ENCODE results near the gene UBIAD1.

UBIAD1 gene

GRCh38 chr1:11314959-11315358, 42.0 kb downstream of the UBIAD1 start:
- no peak for DNase-seq

- DNase-seq = no peak
These were observed 43.7 kb downstream of the UBIAD1 start for GRCh38 chr1:11316701-11317100.

- no peak for DNase-seq
These were observed 46.0 kb downstream of the UBIAD1 start for GRCh38 chr1:11318982-11319381.

GRCh38 chr1:11320153-11320936, 47.3 kb downstream of the UBIAD1 start:
- no peak for DNase-seq

GRCh38 chr1:11321656-11322491, 48.9 kb downstream of the UBIAD1 start:
- DNase-seq = no peak

GRCh38 chr1:11324567-11325165, 51.7 kb downstream of the UBIAD1 start:
- DNase-seq = no peak

- DNase-seq = no peak
These were observed 53.1 kb downstream of the UBIAD1 start for GRCh38 chr1:11326070-11326469.

- no peak for DNase-seq
These were observed 55.4 kb downstream of the UBIAD1 start for GRCh38 chr1:11328444-11328843.

- no peak for DNase-seq
These were observed 57.4 kb downstream of the UBIAD1 start for GRCh38 chr1:11330411-11330810.

- no peak for DNase-seq
These were observed 58.3 kb downstream of the UBIAD1 start for GRCh38 chr1:11331036-11331944.

GRCh38 chr1:11331945-11332546, 59.0 kb downstream of the UBIAD1 start:
- DNase-seq = no peak

- no peak for DNase-seq
These were observed 60.6 kb downstream of the UBIAD1 start for GRCh38 chr1:11333631-11334030.

- no peak for DNase-seq
These were observed 61.3 kb downstream of the UBIAD1 start for GRCh38 chr1:11334261-11334804.

- DNase-seq = no peak
These were observed 61.8 kb downstream of the UBIAD1 start for GRCh38 chr1:11334821-11335220.

- DNase-seq = no peak
These were observed 62.5 kb downstream of the UBIAD1 start for GRCh38 chr1:11335417-11336056.

- peak; percentile 20 for DNase-seq
These were observed 64.6 kb downstream of the UBIAD1 start for GRCh38 chr1:11337580-11338073.

All from KG1 (cell line).